Measurements from ENCODE around the gene CHRNB2.

Gene CHRNB2

GRCh38 chr1:154614247-154614646 is 46.7 kb downstream of the CHRNB2 start:
- no peak for DNase-seq

GRCh38 chr1:154614901-154615300 is 47.3 kb downstream of the CHRNB2 start:
- no peak for DNase-seq

GRCh38 chr1:154615411-154615810 is 47.8 kb downstream of the CHRNB2 start:
- DNase-seq, result no peak

GRCh38 chr1:154616659-154617345 is 49.2 kb downstream of the CHRNB2 start:
- DNase-seq, result no peak

- DNase-seq, result no peak
Measured at GRCh38 chr1:154619181-154619948, 51.8 kb downstream of the CHRNB2 start.

GRCh38 chr1:154620751-154621150 is 53.2 kb downstream of the CHRNB2 start:
- DNase-seq, result no peak

GRCh38 chr1:154621875-154622274 is 54.3 kb downstream of the CHRNB2 start:
- no peak for DNase-seq

GRCh38 chr1:154622503-154623039 is 55.0 kb downstream of the CHRNB2 start:
- DNase-seq, result no peak

GRCh38 chr1:154623358-154623757 is 55.8 kb downstream of the CHRNB2 start:
- DNase-seq, result no peak

GRCh38 chr1:154624746-154625643 is 57.4 kb downstream of the CHRNB2 start:
- DNase-seq, result no peak

- no peak for DNase-seq
Measured at GRCh38 chr1:154626456-154627256, 59.1 kb downstream of the CHRNB2 start.

- peak; percentile 62 for DNase-seq
Measured at GRCh38 chr1:154627257-154628120, 59.9 kb downstream of the CHRNB2 start.

- DNase-seq, result no peak
Measured at GRCh38 chr1:154628121-154628405, 60.5 kb downstream of the CHRNB2 start.

- DNase-seq, result no peak
Measured at GRCh38 chr1:154629061-154629674, 61.6 kb downstream of the CHRNB2 start.

All from T1000 (cell line).